ENCODE data around the gene PYY. TPM values are rescaled to one million over a fixed set of nuclear protein-coding genes. Genes with fewer than 3 reads are reported as not detected.

PYY gene
- total RNA-seq, 6 experiments from 2014 or later: not detected

DNA sequence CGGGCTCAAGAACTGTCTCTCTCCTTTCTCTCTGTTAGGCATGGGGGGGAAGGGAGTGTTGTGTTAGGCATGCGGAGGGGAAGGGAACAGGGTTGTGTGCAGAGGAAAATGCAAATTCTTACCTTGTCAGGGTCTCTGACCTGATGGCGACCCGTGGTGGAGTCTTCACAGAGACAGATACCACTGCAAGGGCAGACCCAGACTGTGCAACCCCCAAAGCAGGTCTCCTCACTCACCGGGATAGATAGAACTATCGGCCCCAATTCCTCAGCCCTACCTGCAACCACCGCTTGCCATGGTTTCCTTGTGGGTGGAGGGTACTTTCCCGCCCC lies 36.8 kb downstream of the PYY start:
- no peaks in the 10 kb centered on the region for H3K9me3 ChIP-seq
- no peaks in the 10 kb centered on the region for H3K36me3 ChIP-seq
- intact Hi-C loops (cut with DNase I): no loop called here
- no peak overlapping the region for H3K4me3 ChIP-seq
- H3K4me1 ChIP-seq: no peaks in the 10 kb centered on the region
- ATAC-seq (no peak), DNase-seq (no peak)
- no peak for TF ChIP-seq POLR2A (IDR thresholded peaks at IDR 0.05)
- TF ChIP-seq, protein P1, sequence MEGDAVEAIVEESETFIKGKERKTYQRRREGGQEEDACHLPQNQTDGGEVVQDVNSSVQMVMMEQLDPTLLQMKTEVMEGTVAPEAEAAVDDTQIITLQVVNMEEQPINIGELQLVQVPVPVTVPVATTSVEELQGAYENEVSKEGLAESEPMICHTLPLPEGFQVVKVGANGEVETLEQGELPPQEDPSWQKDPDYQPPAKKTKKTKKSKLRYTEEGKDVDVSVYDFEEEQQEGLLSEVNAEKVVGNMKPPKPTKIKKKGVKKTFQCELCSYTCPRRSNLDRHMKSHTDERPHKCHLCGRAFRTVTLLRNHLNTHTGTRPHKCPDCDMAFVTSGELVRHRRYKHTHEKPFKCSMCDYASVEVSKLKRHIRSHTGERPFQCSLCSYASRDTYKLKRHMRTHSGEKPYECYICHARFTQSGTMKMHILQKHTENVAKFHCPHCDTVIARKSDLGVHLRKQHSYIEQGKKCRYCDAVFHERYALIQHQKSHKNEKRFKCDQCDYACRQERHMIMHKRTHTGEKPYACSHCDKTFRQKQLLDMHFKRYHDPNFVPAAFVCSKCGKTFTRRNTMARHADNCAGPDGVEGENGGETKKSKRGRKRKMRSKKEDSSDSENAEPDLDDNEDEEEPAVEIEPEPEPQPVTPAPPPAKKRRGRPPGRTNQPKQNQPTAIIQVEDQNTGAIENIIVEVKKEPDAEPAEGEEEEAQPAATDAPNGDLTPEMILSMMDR (IDR thresholded peaks at IDR 0.05): no peak
- 80% methylated on average over 1 of the region's 8 CpGs for WGBS (ENCODE audit: insufficient coverage, low coverage, low lambda C conversion rate, missing lambda C conversion rate)
- no peaks in the 10 kb centered on the region for H3K27me3 ChIP-seq
- no peak overlapping the region for H3K27ac ChIP-seq

DNA sequence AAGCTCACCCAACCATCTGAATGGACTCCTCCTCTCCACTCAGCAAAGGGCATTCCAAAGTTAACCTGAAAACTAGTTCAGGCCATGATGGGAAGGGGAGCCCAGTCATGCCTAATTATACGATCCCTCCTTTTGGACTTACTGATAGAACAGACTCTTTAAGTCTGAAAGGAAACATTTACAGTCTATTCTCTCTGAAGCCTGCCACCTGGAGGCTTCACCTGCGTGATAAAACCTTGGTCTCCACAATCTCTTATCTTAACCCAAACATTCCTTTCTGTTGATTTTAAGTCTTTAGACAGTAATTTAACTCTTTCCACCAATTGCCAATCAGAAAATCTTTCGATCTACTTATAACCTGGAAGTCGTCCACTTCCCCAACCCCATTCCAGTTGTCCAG lies 37.4 kb downstream of the PYY start:
- Histone ChIP-seq H3K27me3 (no peaks in the 10 kb centered on the region), H3K4me3 (no peak overlapping the region), H3K4me1 (no peaks in the 10 kb centered on the region), H3K27ac (no peak overlapping the region), H3K36me3 (no peaks in the 10 kb centered on the region), H3K9me3 (no peaks in the 10 kb centered on the region)
- ATAC-seq (no peak), DNase-seq (no peak)
- intact Hi-C loops (cut with DNase I): no loop called here
- WGBS (ENCODE audit: insufficient coverage, low coverage, low lambda C conversion rate, missing lambda C conversion rate): 59% methylated on average over 4 of the region's 4 CpGs
- TF ChIP-seq, protein P1 (IDR thresholded peaks at IDR 0.05): no peak
- TF ChIP-seq POLR2A (IDR thresholded peaks at IDR 0.05): no peak

DNA sequence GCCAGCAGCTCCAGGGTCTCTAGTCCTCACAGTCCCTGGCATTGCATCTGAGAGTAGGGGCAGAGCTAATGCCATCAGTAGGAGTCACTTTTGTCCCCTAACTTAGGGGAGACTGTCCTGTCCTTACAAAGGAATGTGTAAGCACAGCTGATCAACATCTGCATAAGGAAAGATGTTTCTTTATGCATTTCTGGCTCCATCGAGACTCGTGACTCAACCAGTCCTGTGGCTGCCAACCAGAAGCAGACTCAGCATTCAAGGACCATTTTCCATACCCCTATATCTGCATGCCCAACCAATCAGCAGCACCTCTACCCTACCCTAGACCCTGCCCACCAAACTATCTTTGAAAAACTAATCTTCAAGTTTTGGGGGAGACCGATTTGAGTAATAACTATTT lies 38.2 kb downstream of the PYY start:
- Histone ChIP-seq H3K27ac (no peak overlapping the region), H3K36me3 (no peaks in the 10 kb centered on the region), H3K9me3 (no peaks in the 10 kb centered on the region), H3K4me3 (no peak overlapping the region), H3K4me1 (no peaks in the 10 kb centered on the region), H3K27me3 (no peaks in the 10 kb centered on the region)
- 78% methylated on average over 3 of the region's 3 CpGs for whole genome bisulfite sequencing (ENCODE audit: insufficient coverage, low coverage, low lambda C conversion rate, missing lambda C conversion rate)
- ATAC-seq: no peak
- intact Hi-C loops (cut with DNase I): no loop called here
- TF ChIP-seq, protein P1 (IDR thresholded peaks at IDR 0.05): no peak
- TF ChIP-seq POLR2A (IDR thresholded peaks at IDR 0.05): no peak
- no peak for DNase-seq

DNA sequence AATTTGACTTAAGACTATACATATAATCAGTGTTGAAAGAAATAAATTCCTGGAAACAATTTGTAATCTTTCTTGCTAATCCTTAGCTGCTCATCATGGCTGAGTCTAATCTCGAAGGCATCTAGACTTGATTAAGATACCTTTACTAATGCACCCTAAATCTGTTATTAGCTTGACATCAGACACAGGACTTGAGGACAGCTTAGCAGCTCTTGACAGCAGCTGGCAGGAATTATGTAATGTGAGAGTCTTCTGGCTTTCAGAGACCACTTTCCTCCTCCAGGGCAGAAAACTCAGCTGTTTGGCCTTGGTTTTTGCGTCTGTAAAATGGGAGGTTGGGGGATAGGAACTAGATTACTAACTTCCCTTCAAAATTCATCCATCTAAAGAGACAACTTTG lies 39.3 kb downstream of the PYY start:
- Histone ChIP-seq H3K9me3 (no peaks in the 10 kb centered on the region), H3K27ac (no peak overlapping the region), H3K4me1 (no peaks in the 10 kb centered on the region), H3K36me3 (no peaks in the 10 kb centered on the region), H3K4me3 (no peak overlapping the region), H3K27me3 (no peaks in the 10 kb centered on the region)
- intact Hi-C loops (cut with DNase I): no loop called here
- TF ChIP-seq POLR2A (IDR thresholded peaks at IDR 0.05): no peak
- TF ChIP-seq, protein P1 (IDR thresholded peaks at IDR 0.05): no peak
- no peak for ATAC-seq
- DNase-seq: no peak
- 56% methylated on average over 2 of the region's 2 CpGs for WGBS (ENCODE audit: insufficient coverage, low coverage, low lambda C conversion rate, missing lambda C conversion rate)

DNA sequence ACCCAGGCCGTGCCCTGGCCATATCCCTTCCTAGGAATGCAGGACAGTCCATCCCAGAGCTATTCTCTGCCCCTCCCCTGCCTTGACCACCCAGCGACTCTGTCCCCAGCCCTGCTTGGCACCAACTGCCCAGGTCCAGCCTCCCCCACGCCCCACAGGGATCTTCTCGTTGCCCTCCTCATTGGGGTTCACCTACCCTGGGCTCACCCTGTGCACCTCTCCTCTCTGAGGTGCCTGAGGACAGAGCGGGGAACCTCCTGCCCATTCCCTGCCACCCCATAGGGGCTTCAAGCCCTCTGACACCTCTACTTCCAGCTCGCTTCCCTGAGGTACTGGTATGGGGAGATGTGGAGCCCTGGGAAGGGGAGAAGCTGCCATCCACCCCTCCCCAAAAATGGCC lies 40.2 kb downstream of the PYY start:
- no peaks in the 10 kb centered on the region for H3K9me3 ChIP-seq

More for the DNA sequence above, 40.2 kb downstream of the PYY start:
- Histone ChIP-seq H3K4me1 (no peaks in the 10 kb centered on the region), H3K4me3 (no peak overlapping the region), H3K36me3 (no peaks in the 10 kb centered on the region), H3K27me3 (no peaks in the 10 kb centered on the region), H3K27ac (no peak overlapping the region)
- peak in 1 of 3 donors; percentile 27 for DNase-seq
- WGBS (ENCODE audit: insufficient coverage, low coverage, low lambda C conversion rate, missing lambda C conversion rate): 0% methylated on average over 1 of the region's 6 CpGs
- intact Hi-C loops (cut with DNase I): no loop called here
- ATAC-seq: no peak
- TF ChIP-seq, protein P1 (IDR thresholded peaks at IDR 0.05): no peak
- TF ChIP-seq POLR2A (IDR thresholded peaks at IDR 0.05): no peak

All from right lobe of liver (tissue), 6 donors.